PFSK-1 (cell line): ENCODE measurements around the gene KRT31.

Experiments
- FOXP2 ChIP-seq: optimal IDR thresholded peaks from 2 replicates; pipeline ENCODE3; 2011; ENCODE audit warnings: borderline replicate concordance, control low read depth, inconsistent platforms; ENCODE audit not compliant: insufficient read depth; ENCODE audit errors: extremely low read length, extremely low read depth
- POLR2AphosphoS5 ChIP-seq: IDR thresholded peaks from 2 replicates; pipeline ENCODE4 v1.6.1; 2012; ENCODE audit warnings: low read depth, mild to moderate bottlenecking, control low read depth, low read length, moderate library complexity
- SIN3A ChIP-seq: IDR thresholded peaks from 2 replicates; pipeline ENCODE4 v1.6.1; 2012; ENCODE audit warnings: mild to moderate bottlenecking, low read length, moderate library complexity, borderline replicate concordance; ENCODE audit not compliant: insufficient read depth
- TAF1 ChIP-seq: IDR thresholded peaks from 2 replicates; pipeline ENCODE4 v1.6.1; 2012; ENCODE audit warnings: low read length, control low read depth, borderline replicate concordance; ENCODE audit not compliant: insufficient read depth
- TF ChIP-seq, protein P1 (sequence below), 2 experiments: IDR thresholded peaks; 2 replicates each; pipeline versions ENCODE4 v1.6.1 to v1.8.0; 2011 to 2012; ENCODE audit warnings: low read depth in 2 of 2, low read length in 2 of 2, control low read depth in 1 of 2, inconsistent platforms in 1 of 2, mild to moderate bottlenecking in 1 of 2, moderate library complexity in 1 of 2; ENCODE audit not compliant: insufficient read depth in 1 of 2

DNA sequence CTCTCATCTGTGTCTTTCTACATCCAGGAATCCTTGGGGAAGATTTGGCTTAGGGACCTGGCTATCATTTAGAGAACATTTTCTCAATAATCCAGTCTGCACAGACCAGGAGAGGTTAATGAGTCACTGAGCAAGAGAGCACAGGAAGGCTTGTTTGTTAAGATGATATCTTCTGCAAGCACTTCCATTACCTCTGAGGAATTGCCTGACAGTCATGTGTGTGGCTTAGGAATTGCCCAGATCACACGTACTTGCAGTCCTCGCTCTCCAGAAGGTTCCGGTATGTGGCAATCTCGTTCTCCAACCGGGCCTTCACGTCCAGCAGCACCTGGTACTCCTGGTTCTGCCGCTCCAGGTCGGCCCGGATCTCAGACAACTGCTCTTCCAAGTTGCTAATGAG is 23.7 kb upstream of the KRT31 start:
- no peak for TF ChIP-seq POLR2AphosphoS5
- TF ChIP-seq, protein P1, sequence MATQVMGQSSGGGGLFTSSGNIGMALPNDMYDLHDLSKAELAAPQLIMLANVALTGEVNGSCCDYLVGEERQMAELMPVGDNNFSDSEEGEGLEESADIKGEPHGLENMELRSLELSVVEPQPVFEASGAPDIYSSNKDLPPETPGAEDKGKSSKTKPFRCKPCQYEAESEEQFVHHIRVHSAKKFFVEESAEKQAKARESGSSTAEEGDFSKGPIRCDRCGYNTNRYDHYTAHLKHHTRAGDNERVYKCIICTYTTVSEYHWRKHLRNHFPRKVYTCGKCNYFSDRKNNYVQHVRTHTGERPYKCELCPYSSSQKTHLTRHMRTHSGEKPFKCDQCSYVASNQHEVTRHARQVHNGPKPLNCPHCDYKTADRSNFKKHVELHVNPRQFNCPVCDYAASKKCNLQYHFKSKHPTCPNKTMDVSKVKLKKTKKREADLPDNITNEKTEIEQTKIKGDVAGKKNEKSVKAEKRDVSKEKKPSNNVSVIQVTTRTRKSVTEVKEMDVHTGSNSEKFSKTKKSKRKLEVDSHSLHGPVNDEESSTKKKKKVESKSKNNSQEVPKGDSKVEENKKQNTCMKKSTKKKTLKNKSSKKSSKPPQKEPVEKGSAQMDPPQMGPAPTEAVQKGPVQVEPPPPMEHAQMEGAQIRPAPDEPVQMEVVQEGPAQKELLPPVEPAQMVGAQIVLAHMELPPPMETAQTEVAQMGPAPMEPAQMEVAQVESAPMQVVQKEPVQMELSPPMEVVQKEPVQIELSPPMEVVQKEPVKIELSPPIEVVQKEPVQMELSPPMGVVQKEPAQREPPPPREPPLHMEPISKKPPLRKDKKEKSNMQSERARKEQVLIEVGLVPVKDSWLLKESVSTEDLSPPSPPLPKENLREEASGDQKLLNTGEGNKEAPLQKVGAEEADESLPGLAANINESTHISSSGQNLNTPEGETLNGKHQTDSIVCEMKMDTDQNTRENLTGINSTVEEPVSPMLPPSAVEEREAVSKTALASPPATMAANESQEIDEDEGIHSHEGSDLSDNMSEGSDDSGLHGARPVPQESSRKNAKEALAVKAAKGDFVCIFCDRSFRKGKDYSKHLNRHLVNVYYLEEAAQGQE (IDR thresholded peaks at IDR 0.05; ENCODE audit: insufficient read depth in 1 of 2, low read depth in 2 of 2, low read length in 2 of 2): no peak
- TF ChIP-seq SIN3A: no peak
- TF ChIP-seq TAF1: no peak
- TF ChIP-seq FOXP2: no peak
